HG02870 (cell line): ENCODE measurements around the gene LYRM4.
"Not testable (repeated sequence)": the region's sequence is repeated elsewhere in the genome, so short reads cannot be mapped to it uniquely, and the experiment has no call there.

Source experiments
- ATAC-seq: cut with Tn5 transposase; IDR thresholded peaks from one replicate; pipeline ENCODE4 v1.9.1; 2021; ENCODE audit warnings: mild to moderate bottlenecking, moderate library complexity; ENCODE audit not compliant: unreplicated experiment

LYRM4 gene

GRCh38 chr6:5084781-5085647 lies 175.7 kb downstream of the LYRM4 start, which contains the start of gene PPP1R3G:
Gene PPP1R3G, plus strand, starts transcription at chr6:5085341. Its CDS starts 145 bp downstream, at chr6:5085486.
- peak; percentile 42 for ATAC-seq

DNA sequence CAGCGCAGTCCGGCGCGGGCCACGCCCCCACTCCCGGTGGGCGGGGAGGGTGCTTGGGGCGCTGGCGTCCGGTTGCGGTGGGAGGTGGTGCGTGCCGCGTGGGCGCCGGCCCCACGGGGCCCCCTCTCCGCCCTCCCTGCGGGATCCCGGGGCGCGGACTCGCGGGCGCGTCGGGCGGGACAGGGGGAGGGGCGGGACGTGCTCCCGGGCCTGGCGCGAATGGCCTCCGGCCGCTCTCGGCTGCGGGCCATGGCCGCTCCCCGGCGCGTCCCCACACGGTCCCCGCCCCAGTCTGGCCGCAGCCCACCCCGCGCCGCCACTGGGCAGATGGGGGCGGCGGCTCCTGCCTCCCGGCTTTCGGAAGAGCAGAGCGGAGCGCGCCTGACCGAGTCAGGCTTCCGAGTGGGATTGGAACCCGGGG lies 176.4 kb downstream of the LYRM4 start:
- peak; percentile 22 for ATAC-seq

- no peak for ATAC-seq
Measured at GRCh38 chr6:5083813-5084359, 176.9 kb downstream of the LYRM4 start.

GRCh38 chr6:5083307-5083583 lies 177.5 kb downstream of the LYRM4 start:
- no peak for ATAC-seq

DNA sequence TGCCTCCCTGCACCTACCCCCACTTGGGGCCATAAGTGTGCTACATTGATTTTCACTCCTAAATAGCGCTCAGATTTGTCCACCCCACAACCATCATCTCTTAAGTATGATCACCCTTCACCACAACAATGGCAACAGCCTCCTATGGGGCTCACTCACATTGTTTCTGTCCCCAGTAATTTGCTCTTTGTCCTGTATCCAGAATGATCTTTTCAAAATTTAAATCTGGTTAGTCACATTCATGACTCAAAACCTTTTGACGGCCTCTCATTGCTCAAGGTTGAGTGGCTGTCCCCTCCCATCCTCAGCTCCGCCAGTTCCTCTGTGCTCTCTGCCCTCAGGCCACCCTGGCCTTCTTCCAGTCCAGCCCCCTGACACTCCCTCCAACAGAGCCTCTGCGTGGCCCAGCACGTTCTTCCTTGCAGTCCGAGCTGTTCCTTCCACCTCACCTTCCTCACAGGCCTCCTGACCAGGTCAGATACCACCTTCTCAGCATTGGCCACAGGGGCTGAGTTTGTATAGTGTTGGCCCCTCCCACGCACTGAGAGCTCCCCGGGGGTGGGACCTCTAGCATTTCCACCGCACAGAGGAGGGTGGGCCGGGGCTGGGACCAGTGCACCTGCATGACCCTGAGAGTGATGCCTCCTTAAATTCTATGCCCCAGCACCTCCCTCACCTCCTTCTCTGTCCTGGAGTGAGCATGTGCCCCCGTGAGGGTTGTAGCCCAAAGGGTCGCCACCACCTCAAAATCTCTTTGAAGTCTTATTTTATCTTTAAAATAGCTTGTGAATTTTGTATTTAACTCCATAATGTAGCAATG lies 178.1 kb downstream of the LYRM4 start:
- no peak for ATAC-seq

DNA sequence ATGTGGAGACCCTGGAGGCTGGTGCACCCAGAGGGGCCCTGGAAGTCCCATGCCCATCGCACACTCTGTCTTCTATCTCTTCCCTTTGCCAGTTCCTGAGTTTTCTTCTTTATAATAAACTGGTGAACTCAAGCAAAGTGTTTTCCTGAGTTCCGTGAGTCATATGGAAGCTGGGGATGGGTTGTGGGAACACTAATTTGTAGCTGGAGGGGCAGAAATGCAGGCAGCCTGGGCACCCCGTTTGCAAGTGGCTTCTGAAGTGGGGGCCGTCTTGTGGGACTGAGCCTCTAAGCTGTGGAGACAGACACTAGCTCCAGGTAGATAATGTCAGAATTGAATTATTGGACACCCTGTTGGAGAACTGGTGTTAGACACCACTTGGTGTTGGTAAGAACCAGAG lies 178.8 kb downstream of the LYRM4 start:
- ATAC-seq: no peak

- ATAC-seq: no peak
Measured at GRCh38 chr6:5081182-5081581, 179.6 kb downstream of the LYRM4 start.

- ATAC-seq: no peak
Measured at GRCh38 chr6:5080574-5080973, 180.2 kb downstream of the LYRM4 start.

DNA sequence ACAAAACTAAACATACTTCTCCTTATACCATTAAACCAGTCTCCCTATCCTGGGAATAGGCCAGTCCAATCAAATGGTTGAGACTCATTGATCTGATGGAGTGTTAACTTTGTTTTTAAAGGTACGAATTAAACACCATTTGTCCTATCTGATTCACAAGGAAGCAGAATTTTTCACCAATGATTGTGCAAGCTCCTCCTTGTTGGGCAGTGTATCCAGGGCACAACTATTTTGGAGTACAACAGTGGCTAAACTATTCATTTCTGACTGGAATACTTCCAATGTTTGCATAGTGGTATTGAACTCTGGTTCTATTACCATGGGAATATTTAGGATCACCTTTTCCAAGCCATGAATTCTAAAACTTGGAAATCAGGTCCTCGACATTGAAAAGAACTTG lies 181.1 kb downstream of the LYRM4 start:
- no peak for ATAC-seq

- peak; percentile 65 for ATAC-seq
Measured at GRCh38 chr6:5078121-5078669, 182.6 kb downstream of the LYRM4 start.

DNA sequence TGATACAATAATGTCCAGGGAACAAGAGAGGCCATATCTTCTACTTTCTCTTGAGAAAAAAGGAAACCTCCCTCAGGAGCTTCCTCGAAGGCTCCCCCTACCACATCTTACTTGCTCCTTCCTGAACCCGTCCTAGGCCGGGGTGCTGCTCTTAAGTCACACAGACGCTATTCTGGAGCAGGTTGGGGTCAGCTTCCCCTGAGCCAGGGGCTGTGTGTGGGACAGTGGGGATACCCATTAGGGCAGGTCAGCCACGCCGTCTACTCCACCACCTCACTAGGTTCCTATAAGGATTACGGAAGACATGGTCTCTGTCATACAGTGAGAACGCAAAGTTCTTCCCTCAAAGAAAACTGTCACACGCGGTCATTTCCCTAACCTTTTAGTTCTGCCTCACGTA lies 183.8 kb downstream of the LYRM4 start:
- no peak for ATAC-seq

GRCh38 chr6:5073992-5074391 lies 186.8 kb downstream of the LYRM4 start:
- ATAC-seq: no peak

GRCh38 chr6:5072440-5072839 lies 188.3 kb downstream of the LYRM4 start:
- peak; percentile 59 for ATAC-seq

DNA sequence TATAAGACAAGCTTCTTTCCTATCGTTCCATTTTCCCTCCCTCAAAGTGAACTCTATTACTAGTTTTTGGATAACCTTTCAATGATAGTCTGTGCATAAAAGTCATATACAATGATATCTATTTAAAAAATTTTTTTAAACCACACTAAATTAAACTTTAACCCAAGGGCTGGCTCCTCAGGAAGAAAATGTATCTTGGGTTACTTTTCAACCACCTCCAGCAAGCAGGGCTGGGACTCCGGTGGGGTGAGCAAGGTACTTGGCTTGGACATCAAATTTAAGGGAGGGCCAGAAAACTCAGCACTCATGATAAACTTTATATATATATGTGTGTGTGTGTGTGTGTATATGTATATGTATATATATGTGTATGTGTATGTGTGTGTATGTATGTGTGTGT lies 189.5 kb downstream of the LYRM4 start:
- ATAC-seq: no peak

- ATAC-seq: no peak
Measured at GRCh38 chr6:5068153-5068751, 192.5 kb downstream of the LYRM4 start.

GRCh38 chr6:5067305-5067704 lies 193.4 kb downstream of the LYRM4 start:
- no peak for ATAC-seq

DNA sequence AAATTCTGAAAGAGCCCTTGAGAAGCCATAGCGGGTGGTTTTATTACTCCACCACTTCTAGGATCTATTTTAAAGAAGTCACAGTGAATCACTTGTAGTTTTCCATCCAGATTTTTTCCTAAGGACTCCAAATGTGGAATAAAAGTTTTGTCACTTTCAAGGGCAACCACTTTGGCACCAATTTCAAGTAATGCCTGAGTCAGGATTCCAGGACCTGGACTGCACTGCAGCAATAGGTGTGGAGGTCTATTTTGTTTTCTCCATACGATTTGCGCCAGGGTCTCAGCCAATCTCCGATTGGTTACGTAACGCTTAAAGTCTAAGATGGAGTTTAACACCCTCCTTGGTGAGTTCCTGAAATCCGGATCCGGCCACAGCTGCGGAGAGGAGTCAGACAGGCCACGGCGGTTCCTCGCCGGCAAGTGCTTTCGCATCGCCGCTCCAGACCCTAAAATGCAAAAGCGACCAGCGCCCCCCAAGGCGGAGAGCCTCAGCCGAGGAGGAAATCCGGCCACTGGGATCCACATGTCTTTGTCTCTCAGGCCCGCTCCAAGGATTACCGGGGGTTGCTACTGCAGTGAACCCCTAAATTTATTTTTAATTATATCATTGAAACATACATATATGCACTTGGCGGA lies 194.2 kb downstream of the LYRM4 start:
- ATAC-seq: no peak

DNA sequence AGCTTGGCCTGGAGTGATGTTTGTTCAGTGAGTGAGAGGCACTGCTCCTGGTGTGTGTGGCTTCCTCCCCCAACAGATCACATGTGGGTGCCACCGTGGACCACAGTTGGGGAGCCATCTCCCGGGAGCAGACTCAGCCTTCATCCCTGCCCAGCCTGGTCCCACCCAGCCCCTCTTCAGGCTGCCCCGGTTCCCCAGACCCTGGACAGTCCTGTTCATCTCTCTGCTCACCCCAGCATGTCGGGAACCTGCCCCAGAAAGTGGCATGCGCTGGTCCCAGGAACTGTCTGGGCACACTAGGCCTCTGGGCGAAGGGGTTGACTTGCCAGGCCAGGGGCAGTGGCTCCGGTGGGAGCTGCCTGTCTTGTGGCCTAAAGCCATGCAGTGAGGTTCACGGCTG lies 197.1 kb downstream of the LYRM4 start:
- no peak for ATAC-seq

DNA sequence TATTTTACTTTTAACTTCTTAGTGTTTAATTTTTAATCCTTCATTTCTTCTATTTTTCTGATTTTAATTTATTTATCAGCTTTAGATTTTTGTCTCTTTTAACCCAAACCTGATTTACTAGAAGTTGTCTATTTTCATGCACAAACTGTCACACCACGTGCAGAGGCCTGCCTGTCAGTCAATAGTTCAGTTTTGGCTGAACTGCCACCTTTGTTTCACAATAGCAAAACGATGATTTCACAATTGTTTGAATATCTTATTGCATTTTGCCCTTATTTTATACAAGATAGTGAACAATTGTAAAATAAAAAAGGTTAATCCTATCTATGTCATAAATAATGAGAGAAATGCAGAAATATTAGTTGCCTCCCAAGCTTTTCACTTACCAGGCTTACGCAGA lies 199.6 kb downstream of the LYRM4 start:
- no peak for ATAC-seq

DNA sequence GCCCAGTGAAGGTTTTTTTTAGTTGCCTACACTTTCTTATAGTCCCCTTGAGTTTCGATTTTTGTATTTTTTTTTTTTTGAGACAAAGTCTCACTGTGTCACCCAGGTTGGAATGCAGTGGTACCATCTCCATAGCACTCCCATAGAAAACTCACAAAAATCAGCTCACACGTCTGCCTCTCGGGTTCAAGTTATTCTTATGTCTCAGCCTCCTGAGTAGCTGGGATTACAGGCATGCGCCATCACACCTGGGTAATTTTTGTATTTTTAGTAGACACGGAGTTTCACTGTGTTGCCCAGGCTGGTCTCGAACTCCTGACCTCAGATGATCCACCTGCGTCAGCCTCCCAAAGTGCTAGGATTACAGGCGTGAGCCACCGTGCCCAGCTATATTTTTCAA lies 200.3 kb downstream of the LYRM4 start:
- not testable (repeated sequence) for ATAC-seq
